ENCODE data around the gene TRAPPC14. TPM values are rescaled to one million over a fixed set of nuclear protein-coding genes. Genes with fewer than 3 reads are reported as not detected.

TRAPPC14 gene
- total and polyA plus RNA-seq, 2 of the 13 experiments (the other 11 are each of a cell fraction or from before 2014, with no cell fraction given) = 4.7 to 9.6 TPM

GRCh38 chr7:100119072-100119969 lies 39.2 kb downstream of the TRAPPC14 start, which contains the start of the genes CNPY4 and TAF6 (continued):
- TF ChIP-seq AGO2 (optimal IDR thresholded peaks at IDR 0.05; ENCODE audit: low read depth, low read length) (peak; percentile 29), ZBTB10 (CRISPR knock-in tag; IDR thresholded peaks at IDR 0.05; ENCODE audit: borderline replicate concordance) (0 out of 2 replicates have a peak, but pooled peaks have one; percentile 31), TEF (CRISPR knock-in tag; IDR thresholded peaks at IDR 0.05) (peak; percentile 67; the same call in 1 of the 2 replicates), ISX (CRISPR knock-in tag; conservative IDR thresholded peaks at IDR 0.05) (no peak), ZNF225 (CRISPR knock-in tag; IDR thresholded peaks at IDR 0.05) (no peak), ZNF333 (CRISPR knock-in tag; IDR thresholded peaks at IDR 0.05; ENCODE audit: borderline replicate concordance) (no peak), SIX4 (CRISPR knock-in tag; IDR thresholded peaks at IDR 0.05) (0 out of 2 replicates have a peak, but pooled peaks have one; percentile 20), ZNF260 (CRISPR knock-in tag; IDR thresholded peaks at IDR 0.05; ENCODE audit: borderline replicate concordance, low read depth) (no peak), HDAC1 (CRISPR knock-in tag; IDR thresholded peaks at IDR 0.05) (peak; percentile 63), MEIS2 (CRISPR knock-in tag; IDR thresholded peaks at IDR 0.05) (0 out of 2 replicates have a peak, but pooled peaks have one; percentile 29), ZNF275 (CRISPR knock-in tag; IDR thresholded peaks at IDR 0.05; ENCODE audit: borderline replicate concordance) (peak; percentile 40; the same call in 1 of the 2 replicates), ZSCAN30 (CRISPR knock-in tag; IDR thresholded peaks at IDR 0.05) (peak; percentile 44; the same call in 1 of the 2 replicates), FOXK1 (CRISPR knock-in tag; IDR thresholded peaks at IDR 0.05; ENCODE audit: borderline replicate concordance, low read depth) (no peak), ELK4 (CRISPR knock-in tag; IDR thresholded peaks at IDR 0.05; ENCODE audit: borderline replicate concordance) (no peak), KLF9 (CRISPR knock-in tag; IDR thresholded peaks at IDR 0.05; ENCODE audit: low read depth) (no peak), ZNF142 (CRISPR knock-in tag; IDR thresholded peaks at IDR 0.05) (peak; percentile 26; the same call in 1 of the 2 replicates)

All from HepG2 (cell line).